GM21576 (cell line): ENCODE results near the gene SHISA9.

Experiments
- ATAC-seq: cut with Tn5 transposase; IDR thresholded peaks from one replicate; pipeline ENCODE4 v1.9.1; 2021; ENCODE audit warnings: mild to moderate bottlenecking, moderate library complexity; ENCODE audit not compliant: unreplicated experiment

Gene SHISA9

GRCh38 chr16:13155780-13156179 is 254.4 kb downstream of the SHISA9 start:
- no peak for ATAC-seq

- no peak for ATAC-seq
Observed at GRCh38 chr16:13157082-13157481, 255.7 kb downstream of the SHISA9 start.

DNA sequence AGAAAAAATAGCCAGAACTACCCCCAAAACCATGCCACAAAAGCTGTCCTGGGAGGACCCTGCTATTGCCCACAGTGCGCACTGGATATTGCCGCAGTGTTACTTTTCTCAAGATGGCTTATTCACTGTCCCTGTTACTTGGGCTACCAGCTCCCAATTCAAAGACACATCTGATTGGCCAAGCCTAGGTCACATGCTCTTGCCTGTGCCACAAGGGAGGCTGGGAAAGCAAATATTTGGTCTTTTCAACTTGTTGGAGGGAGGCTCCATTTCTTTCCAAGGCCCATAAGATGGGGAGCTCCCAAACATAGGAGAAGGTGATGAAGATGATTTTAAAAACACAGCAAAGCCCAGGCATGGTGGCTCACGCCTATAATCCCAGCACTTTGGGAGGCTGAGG is 257.0 kb downstream of the SHISA9 start:
- no peak for ATAC-seq

DNA sequence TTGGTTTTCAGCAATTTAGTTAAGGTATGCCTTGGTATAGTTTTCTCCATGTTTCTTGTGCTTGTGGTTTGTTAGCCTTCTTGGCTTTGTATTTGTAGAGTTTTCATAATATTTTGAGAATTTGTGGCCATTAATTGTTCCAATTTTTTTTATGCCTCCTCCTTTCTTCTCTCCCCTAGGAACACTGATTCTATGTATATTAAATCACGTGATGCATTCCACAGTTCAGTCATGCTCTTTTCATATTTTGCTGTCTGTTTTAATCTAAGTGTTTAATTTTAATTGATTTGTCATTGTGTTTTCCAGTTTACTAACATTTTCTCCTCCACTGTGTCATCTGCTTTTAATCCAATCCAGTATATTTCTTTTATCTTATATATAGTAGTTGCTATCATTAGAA is 263.6 kb downstream of the SHISA9 start:
- no peak for ATAC-seq

DNA sequence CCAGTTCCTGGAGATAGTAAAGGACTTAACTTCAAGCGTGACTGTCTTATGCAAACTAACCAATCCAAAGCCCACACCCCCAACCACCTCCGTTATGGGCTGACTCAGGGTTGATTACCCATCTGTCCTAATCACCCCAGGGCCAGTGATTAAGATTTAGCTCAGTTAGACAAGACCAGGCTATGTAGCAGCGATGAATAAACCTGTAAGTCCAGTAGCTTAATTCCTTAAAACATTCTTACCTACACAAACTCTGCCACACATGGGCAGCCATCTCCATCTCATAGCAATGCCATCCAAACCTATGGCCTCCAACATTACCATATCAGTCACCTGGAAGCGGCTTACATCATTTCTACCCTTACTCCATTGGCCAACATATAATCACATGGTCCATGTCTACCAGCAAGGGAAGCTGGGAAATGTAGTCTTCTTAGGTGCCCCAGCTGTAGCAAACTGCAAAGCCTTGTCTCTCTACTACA is 266.7 kb downstream of the SHISA9 start:
- no peak for ATAC-seq

- ATAC-seq, result no peak
Observed at GRCh38 chr16:13171313-13171712, 269.9 kb downstream of the SHISA9 start.

DNA sequence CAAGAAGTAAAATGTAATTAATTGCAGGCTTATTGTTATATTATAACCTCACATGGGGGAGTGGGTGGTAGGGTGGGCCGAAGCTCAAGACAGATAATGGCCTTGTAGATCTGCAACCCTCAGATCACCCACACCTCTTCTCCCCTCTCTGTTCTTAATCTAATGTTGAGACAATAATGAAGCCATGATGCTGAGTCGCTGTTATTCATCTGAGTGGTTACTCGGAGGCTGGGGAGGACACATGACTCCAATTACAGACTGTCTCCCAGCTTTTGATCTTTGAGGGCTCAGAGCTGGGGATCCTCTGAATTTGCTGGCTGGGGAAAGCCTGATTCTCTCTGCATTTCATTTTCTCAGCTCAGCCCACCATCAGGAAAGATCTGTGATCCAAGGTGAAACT is 275.3 kb downstream of the SHISA9 start:
- ATAC-seq, result no peak

GRCh38 chr16:13178318-13178717 is 276.9 kb downstream of the SHISA9 start:
- ATAC-seq, result no peak

DNA sequence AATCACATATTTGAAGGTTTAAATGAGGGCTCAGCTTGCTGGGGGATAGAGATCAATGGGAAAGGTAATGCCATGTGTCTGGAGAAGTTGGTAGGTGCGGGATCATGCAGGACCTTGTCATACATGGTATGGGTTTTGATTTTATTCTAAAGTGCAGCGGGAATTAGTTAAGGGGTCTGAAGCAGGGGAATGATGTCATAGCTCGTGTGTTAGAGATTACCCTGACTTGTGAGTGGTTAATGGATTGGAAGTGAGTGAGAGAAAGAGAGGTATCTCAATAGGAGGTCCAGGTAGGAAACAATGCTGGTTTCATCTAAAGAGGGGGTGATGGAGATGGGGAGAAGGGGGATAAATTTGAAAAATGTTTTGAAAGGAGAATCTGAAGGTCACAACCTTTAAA is 280.0 kb downstream of the SHISA9 start:
- no peak for ATAC-seq

DNA sequence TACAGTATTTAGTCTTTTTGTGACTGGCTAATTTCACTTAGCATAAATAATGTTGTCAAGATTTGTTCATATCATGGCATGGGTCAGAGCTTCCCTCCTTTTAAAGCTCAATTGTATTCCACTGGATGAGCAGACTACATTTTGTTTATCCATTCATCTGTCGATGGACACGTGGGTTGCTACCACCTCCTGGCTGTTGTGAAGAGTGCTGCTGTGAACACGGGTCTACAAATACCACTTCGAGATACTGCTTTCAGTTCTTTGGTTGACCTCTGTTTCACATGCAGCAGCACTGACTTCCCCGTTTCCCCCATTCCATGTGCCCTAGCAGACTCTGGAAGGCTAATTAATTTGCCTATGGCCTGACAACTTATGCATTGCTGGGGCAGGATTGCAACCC is 285.4 kb downstream of the SHISA9 start:
- ATAC-seq, result no peak

DNA sequence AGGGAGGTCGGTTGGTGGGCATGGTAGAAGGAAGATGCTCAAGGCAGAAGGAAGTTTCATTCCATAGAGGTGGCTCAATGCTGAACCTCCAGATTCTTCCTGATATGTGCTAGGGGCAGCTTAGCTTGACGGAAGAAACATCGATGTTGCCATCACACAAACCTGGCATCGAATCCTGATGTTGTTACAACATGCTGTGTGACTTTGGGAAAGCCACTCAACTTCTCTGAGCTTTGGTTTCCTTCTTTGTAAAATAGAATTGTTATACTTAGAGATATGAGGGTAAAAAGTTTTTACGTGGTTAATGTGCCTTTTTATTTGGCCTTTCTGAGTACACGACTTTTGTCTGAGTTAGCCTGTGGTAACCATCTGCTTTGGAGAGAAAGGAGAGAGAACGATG is 287.9 kb downstream of the SHISA9 start:
- ATAC-seq, result no peak

DNA sequence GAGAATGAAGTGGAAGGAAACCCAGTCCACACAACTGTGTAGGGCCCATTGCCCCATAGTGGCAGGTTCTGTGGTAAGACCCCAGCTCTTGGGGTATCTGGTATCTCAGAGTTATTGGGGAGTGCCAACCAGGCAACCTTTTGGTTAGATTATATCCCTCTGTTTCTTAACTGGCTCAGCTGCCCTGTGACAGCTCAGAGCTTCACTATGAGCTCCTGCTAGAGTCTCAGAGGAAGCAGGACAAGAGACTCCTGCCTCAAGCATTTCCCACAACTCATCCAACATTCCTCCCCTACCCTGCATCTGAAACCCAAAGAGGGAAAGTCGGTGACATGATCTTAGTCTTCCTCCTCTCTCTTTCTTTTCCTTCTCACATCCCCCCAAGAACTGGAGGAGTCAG is 292.3 kb downstream of the SHISA9 start:
- no peak for ATAC-seq

- no peak for ATAC-seq
Observed at GRCh38 chr16:13194766-13195165, 293.4 kb downstream of the SHISA9 start.

DNA sequence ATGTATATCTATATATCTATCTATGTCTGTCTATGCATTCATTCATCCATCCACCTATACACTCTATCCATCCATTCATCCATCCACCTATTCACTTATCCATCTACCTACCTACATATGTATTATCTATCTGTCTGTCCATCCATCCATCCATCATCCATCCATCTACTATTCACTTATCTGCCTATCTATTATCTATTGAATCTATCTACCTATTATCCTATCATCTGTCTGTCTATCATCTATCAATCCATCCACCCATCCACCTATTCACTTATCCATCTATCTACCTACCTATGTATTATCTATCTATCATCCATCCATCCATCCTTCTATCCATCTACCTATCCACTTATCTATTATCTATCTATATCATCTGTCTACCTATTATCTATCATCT is 302.3 kb downstream of the SHISA9 start:
- ATAC-seq, result no peak

GRCh38 chr16:13205352-13205751 is 304.0 kb downstream of the SHISA9 start:
- ATAC-seq, result no peak

DNA sequence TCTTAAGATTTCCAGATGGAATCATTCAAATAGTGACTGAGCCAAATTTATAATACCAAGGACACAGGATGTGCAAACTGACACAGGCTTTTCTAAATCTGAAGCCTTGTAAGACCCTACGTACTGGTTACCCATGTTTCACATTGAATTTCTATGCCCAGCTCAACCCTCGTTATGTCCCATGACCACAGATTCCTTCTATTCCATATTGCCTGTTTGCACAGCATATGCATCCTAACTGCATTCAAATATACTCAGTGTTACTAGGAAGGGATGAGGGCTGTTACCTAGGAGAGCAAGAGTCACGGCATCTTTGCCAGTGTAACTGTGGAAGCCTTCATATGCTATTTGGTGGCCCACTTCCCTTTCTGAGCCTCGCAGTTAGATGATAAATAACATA is 305.2 kb downstream of the SHISA9 start:
- ATAC-seq, result no peak

- ATAC-seq, result no peak
Observed at GRCh38 chr16:13207151-13207550, 305.8 kb downstream of the SHISA9 start.

- no peak for ATAC-seq
Observed at GRCh38 chr16:13223666-13224065, 322.3 kb downstream of the SHISA9 start.

DNA sequence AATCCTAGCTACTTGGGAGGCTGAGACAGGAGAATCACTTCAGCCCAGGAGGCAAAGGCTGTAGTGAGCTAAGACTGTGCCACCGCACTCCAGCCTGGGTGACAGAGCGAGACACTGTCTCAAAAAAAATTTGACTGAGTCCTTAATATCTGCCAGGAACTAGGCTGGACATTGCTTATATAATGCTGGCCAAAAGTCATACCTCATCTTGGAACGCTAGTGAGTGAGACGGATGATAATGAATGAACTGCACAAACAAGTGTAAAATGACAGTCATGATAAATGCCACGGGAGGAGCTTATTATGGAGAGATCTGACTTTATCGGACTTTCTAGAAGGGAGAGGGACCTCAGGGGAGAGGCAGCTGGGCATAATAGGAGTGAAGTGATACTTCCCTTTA is 327.6 kb downstream of the SHISA9 start:
- no peak for ATAC-seq

GRCh38 chr16:13231365-13231764 is 330.0 kb downstream of the SHISA9 start:
- ATAC-seq, result no peak

DNA sequence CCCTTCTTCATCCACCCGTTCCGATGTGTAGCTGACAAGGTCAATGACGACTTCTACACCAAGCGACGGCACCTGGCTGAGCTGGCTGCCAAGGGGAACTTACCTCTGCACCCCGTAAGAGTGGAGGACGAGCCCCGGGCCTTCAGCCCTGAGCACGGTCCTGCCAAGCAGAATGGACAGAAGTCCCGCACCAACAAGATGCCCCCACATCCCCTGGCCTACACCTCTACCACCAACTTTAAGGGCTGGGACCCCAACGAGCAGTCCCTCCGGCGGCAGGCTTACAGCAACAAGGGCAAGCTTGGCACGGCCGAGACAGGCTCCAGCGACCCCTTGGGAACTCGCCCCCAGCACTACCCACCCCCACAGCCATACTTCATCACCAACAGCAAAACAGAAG is 333.6 kb downstream of the SHISA9 start:
- no peak for ATAC-seq

- ATAC-seq, result no peak
Observed at GRCh38 chr16:13236308-13236707, 334.9 kb downstream of the SHISA9 start.

DNA sequence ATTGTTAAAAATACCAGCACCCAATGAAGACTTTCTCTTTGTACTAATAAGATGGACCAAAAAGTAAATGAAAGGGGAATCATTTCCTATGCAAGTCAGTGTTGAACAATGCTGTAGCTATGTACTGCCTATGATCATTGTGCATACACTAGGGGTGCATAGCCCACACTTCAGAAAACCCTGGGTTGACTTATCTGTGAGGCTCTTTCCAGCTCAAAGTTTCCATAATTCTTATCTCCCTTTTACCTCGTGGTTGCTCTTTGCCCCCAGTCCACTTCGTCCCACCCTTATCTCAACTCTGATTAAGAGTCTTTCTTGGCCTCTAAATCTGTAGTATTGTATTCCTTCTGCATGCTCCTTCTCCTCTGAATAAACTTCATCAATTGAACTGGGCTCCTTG is 336.8 kb downstream of the SHISA9 start:
- no peak for ATAC-seq

GRCh38 chr16:13242201-13242600 is 340.8 kb downstream of the SHISA9 start:
- ATAC-seq, result no peak
